ENCODE results near the gene ESYT2.

Gene ESYT2

DNA sequence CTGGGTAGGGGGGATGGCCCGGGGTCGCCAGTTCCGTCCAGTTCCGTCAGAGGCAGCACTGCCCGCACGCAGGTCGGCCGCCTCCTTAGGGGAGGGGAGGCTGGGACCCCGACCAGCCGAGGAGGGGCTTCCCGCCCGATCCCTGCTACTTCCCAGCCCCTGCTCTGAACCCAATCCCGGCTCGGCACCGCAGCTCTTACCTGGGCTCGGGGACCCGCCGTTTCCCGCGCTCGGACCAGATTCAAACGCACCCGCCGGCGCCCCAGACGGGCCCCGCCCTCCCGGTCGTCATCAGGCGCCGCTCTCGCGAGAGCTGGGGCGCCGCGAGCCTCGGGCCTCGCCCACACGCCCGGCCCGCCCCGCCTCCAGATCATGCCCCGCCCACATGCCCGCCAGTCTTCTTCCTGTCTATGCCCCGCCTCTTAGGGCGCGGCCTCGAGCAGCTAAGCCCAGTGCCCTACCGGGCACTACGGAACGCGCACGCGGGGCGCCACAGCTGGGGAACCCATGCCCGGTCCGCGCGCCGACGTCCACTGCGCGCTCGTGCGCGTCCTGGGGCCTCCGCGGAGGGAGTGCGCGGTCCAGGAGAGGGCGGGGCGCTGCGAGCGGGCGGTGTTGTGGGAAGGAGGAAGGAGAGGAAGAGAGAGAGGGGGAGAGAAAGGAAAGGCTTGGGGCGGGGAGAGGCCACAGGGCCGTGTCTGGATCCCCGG is 124.6 kb downstream of the ESYT2 start, which contains the start of gene NCAPG2 (continued):
- TF ChIP-seq, protein P1, sequence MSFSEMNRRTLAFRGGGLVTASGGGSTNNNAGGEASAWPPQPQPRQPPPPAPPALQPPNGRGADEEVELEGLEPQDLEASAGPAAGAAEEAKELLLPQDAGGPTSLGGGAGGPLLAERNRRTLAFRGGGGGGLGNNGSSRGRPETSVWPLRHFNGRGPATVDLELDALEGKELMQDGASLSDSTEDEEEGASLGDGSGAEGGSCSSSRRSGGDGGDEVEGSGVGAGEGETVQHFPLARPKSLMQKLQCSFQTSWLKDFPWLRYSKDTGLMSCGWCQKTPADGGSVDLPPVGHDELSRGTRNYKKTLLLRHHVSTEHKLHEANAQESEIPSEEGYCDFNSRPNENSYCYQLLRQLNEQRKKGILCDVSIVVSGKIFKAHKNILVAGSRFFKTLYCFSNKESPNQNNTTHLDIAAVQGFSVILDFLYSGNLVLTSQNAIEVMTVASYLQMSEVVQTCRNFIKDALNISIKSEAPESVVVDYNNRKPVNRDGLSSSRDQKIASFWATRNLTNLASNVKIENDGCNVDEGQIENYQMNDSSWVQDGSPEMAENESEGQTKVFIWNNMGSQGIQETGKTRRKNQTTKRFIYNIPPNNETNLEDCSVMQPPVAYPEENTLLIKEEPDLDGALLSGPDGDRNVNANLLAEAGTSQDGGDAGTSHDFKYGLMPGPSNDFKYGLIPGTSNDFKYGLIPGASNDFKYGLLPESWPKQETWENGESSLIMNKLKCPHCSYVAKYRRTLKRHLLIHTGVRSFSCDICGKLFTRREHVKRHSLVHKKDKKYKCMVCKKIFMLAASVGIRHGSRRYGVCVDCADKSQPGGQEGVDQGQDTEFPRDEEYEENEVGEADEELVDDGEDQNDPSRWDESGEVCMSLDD (tag by site-specific recombination; IDR thresholded peaks at IDR 0.05): no peak
- TF ChIP-seq KLF7 (tag by site-specific recombination; IDR thresholded peaks at IDR 0.05; ENCODE audit: borderline replicate concordance) (peak; percentile 87), ZNF600 (tag by site-specific recombination; IDR thresholded peaks at IDR 0.05) (peak; percentile 72), GLI4 (tag by site-specific recombination; IDR thresholded peaks at IDR 0.05) (no peak), FEZF1 (tag by site-specific recombination; IDR thresholded peaks at IDR 0.05) (no peak), ZNF664 (tag by site-specific recombination; IDR thresholded peaks at IDR 0.05) (no peak), ZBTB8A (tag by site-specific recombination; IDR thresholded peaks at IDR 0.05) (peak; percentile 100), SP2 (tag by site-specific recombination; IDR thresholded peaks at IDR 0.05) (peak; percentile 93), ZNF37A (tag by site-specific recombination; IDR thresholded peaks at IDR 0.05) (no peak), ZNF768 (tag by site-specific recombination; IDR thresholded peaks at IDR 0.05) (no peak), ZBTB1 (tag by site-specific recombination; IDR thresholded peaks at IDR 0.05) (no peak), ZNF785 (tag by site-specific recombination; IDR thresholded peaks at IDR 0.05) (no peak; the same call in 1 of the 2 replicates), ZNF654 (tag by site-specific recombination; IDR thresholded peaks at IDR 0.05; ENCODE audit: low read depth) (no peak), ZNF10 (tag by site-specific recombination; IDR thresholded peaks at IDR 0.05) (peak; percentile 94), ZNF510 (tag by site-specific recombination; IDR thresholded peaks at IDR 0.05; ENCODE audit: insufficient replicate concordance) (no peak), MYNN (tag by site-specific recombination; IDR thresholded peaks at IDR 0.05; ENCODE audit: borderline replicate concordance) (no peak), ZFP3 (tag by site-specific recombination; IDR thresholded peaks at IDR 0.05; ENCODE audit: low read depth) (no peak), ZNF624 (tag by site-specific recombination; IDR thresholded peaks at IDR 0.05) (no peak), ZNF146 (tag by site-specific recombination; IDR thresholded peaks at IDR 0.05) (no peak), ZNF561 (tag by site-specific recombination; IDR thresholded peaks at IDR 0.05; ENCODE audit: borderline replicate concordance) (peak; percentile 27; the same call in 1 of the 2 replicates)
- TF ChIP-seq, protein P2, sequence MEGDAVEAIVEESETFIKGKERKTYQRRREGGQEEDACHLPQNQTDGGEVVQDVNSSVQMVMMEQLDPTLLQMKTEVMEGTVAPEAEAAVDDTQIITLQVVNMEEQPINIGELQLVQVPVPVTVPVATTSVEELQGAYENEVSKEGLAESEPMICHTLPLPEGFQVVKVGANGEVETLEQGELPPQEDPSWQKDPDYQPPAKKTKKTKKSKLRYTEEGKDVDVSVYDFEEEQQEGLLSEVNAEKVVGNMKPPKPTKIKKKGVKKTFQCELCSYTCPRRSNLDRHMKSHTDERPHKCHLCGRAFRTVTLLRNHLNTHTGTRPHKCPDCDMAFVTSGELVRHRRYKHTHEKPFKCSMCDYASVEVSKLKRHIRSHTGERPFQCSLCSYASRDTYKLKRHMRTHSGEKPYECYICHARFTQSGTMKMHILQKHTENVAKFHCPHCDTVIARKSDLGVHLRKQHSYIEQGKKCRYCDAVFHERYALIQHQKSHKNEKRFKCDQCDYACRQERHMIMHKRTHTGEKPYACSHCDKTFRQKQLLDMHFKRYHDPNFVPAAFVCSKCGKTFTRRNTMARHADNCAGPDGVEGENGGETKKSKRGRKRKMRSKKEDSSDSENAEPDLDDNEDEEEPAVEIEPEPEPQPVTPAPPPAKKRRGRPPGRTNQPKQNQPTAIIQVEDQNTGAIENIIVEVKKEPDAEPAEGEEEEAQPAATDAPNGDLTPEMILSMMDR (tag by site-specific recombination; IDR thresholded peaks at IDR 0.05): peak; percentile 49
- TF ChIP-seq, protein P3, sequence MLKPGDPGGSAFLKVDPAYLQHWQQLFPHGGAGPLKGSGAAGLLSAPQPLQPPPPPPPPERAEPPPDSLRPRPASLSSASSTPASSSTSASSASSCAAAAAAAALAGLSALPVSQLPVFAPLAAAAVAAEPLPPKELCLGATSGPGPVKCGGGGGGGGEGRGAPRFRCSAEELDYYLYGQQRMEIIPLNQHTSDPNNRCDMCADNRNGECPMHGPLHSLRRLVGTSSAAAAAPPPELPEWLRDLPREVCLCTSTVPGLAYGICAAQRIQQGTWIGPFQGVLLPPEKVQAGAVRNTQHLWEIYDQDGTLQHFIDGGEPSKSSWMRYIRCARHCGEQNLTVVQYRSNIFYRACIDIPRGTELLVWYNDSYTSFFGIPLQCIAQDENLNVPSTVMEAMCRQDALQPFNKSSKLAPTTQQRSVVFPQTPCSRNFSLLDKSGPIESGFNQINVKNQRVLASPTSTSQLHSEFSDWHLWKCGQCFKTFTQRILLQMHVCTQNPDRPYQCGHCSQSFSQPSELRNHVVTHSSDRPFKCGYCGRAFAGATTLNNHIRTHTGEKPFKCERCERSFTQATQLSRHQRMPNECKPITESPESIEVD (tag by site-specific recombination; IDR thresholded peaks at IDR 0.05): no peak
- TF ChIP-seq, protein P4, sequence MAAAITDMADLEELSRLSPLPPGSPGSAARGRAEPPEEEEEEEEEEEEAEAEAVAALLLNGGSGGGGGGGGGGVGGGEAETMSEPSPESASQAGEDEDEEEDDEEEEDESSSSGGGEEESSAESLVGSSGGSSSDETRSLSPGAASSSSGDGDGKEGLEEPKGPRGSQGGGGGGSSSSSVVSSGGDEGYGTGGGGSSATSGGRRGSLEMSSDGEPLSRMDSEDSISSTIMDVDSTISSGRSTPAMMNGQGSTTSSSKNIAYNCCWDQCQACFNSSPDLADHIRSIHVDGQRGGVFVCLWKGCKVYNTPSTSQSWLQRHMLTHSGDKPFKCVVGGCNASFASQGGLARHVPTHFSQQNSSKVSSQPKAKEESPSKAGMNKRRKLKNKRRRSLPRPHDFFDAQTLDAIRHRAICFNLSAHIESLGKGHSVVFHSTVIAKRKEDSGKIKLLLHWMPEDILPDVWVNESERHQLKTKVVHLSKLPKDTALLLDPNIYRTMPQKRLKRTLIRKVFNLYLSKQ (tag by site-specific recombination; IDR thresholded peaks at IDR 0.05; ENCODE audit: borderline replicate concordance): 0 out of 2 replicates have a peak, but pooled peaks have one; percentile 12
- TF ChIP-seq, protein P5, sequence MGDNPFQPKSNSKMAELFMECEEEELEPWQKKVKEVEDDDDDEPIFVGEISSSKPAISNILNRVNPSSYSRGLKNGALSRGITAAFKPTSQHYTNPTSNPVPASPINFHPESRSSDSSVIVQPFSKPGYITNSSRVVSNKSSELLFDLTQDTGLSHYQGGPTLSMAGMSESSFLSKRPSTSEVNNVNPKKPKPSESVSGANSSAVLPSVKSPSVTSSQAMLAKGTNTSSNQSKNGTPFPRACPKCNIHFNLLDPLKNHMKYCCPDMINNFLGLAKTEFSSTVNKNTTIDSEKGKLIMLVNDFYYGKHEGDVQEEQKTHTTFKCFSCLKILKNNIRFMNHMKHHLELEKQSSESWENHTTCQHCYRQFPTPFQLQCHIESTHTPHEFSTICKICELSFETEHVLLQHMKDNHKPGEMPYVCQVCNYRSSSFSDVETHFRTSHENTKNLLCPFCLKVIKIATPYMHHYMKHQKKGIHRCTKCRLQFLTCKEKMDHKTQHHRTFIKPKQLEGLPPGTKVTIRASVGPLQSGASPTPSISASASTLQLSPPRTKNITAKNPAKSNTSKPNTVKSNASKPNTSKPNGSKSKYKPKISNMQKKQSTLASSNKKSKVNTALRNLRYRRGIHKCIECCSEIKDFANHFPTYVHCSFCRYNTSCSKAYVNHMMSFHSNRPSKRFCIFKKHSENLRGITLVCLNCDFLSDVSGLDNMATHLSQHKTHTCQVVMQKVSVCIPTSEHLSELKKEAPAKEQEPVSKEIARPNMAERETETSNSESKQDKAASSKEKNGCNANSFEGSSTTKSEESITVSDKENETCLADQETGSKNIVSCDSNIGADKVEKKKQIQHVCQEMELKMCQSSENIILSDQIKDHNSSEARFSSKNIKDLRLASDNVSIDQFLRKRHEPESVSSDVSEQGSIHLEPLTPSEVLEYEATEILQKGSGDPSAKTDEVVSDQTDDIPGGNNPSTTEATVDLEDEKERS (tag by site-specific recombination; IDR thresholded peaks at IDR 0.05): no peak
- TF ChIP-seq, protein P6, sequence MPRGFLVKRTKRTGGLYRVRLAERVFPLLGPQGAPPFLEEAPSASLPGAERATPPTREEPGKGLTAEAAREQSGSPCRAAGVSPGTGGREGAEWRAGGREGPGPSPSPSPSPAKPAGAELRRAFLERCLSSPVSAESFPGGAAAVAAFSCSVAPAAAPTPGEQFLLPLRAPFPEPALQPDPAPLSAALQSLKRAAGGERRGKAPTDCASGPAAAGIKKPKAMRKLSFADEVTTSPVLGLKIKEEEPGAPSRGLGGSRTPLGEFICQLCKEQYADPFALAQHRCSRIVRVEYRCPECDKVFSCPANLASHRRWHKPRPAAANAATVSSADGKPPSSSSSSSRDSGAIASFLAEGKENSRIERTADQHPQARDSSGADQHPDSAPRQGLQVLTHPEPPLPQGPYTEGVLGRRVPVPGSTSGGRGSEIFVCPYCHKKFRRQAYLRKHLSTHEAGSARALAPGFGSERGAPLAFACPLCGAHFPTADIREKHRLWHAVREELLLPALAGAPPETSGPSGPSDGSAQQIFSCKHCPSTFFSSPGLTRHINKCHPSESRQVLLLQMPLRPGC (tag by site-specific recombination; IDR thresholded peaks at IDR 0.05): 0 out of 2 replicates have a peak, but pooled peaks have one; percentile 34
- TF ChIP-seq, protein P7, sequence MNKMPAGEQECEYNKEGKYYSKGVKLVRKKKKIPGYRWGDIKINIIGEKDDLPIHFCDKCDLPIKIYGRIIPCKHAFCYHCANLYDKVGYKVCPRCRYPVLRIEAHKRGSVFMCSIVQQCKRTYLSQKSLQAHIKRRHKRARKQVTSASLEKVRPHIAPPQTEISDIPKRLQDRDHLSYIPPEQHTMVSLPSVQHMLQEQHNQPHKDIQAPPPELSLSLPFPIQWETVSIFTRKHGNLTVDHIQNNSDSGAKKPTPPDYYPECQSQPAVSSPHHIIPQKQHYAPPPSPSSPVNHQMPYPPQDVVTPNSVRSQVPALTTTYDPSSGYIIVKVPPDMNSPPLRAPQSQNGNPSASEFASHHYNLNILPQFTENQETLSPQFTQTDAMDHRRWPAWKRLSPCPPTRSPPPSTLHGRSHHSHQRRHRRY (tag by site-specific recombination; IDR thresholded peaks at IDR 0.05): no peak
